ENCODE data around the gene SZRD1.

Gene SZRD1

DNA sequence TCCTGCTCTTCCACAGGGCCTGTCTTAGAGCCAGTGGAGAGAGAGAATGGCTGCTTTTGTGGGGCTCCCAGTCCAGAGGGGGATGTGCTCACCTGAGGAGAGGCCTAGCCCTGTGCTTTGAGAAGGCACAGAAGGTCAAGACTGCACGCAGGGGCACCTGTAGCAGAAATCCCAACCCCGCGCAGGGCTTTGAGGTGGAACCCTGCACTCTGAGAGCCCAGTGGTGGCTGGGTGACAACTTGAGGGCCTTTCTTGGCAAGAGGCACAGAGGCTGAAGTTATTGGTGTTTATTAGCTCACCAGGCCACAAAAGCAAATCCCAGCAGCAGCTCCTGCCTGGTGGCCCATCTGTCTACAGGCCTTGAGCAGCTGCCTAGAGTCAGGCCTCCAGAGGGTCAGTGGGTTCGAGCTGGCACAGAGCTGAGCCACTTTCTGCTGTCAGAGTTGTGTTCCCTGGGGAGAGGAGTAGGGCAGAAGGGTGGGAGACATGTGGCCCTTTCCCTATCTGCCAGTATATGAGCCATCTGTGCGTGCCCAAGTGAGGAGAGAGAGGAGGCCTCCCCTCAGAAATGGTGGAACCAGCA, 31.4 kb downstream of the SZRD1 start:
- DNase-seq = no peak

GRCh38 chr1:16402742-16403141, 35.7 kb downstream of the SZRD1 start:
- no peak for DNase-seq

DNA sequence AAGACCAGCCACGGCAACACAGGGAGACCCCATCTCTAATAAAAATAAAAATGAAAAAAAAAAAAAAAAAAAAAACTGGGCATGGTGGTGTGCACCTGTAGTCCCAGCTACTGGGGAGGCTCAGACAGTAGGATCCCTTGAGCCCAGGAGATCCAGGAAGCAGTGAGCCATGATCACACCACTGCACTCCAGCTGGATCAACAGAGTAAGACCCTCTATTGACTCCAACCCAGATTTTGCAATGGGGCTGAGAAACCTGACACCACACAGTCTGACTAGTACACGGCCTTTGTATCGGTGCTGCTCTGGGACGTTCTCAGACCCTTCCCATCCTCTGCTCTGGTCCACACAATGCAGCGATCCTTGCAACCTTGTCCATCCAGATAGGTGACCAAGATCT, 38.4 kb downstream of the SZRD1 start:
- no peak for DNase-seq

GRCh38 chr1:16406868-16407267, 39.8 kb downstream of the SZRD1 start:
- DNase-seq = no peak

GRCh38 chr1:16409536-16410152, 42.6 kb downstream of the SZRD1 start:
- no peak for DNase-seq

DNA sequence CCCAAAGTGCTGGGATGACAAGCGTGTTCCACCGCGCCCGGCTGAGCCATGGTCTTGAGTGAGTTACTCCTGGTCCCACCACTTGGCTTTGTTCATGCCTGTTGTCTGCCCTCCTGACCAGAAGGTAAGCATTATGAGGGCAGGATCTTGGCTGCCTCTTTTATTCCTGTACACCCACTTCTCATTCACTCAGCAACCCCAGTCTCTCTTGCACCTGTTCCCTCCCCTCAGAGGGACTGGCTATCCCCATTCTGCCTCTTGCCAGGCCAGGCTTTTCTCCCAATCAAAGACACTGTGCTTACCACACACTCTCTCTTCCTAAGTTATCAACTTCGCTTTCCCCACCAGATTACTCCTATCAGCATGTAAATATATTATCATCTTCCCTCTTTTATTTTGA, 43.8 kb downstream of the SZRD1 start:
- no peak for DNase-seq

DNA sequence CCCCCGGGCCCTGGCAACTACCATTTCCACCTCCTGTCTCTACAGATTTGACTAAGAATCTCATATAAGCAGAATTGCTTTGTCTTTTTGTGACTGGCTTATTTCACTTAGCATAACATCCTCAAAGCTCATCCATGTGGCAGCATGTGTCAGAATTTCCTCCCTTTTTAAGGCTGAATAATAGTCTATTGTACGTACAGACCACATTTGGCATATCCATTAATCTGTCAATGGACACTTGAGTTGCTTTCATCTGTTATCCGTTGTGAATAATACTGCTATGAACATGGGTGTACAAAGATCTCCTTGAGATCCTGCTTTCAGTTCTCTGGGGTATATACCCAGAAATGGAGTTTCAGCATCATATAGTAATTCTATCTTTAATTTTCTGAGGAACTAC, 46.1 kb downstream of the SZRD1 start:
- DNase-seq = no peak

DNA sequence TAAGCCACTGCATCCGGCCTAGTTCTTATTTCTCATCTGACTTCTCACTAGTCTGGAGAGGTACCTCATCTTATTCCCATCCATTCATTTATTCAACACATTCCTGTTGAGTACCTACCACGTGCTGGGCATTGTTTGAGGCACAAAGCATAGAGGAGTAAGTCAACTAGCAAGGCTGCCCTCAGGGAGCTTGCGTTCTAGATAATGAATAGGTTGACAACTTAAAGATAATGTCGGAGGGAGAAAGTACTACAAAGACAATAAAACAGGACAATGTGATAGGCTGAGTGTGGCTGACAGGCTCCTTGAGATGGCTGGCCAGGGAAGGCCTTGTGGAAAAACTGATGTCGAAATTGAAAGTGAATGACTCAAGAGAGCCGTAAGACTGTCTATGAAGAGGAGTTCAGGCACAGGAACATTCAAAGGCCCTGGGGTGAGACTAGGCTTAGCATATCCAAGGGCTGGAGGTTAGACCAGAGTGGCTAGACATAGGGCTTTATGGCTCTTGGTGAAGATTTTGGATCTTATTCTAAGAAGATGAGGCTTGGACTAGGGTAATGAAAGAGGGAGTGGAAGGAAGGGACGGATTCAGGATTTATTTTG, 51.9 kb downstream of the SZRD1 start:
- DNase-seq = no peak

DNA sequence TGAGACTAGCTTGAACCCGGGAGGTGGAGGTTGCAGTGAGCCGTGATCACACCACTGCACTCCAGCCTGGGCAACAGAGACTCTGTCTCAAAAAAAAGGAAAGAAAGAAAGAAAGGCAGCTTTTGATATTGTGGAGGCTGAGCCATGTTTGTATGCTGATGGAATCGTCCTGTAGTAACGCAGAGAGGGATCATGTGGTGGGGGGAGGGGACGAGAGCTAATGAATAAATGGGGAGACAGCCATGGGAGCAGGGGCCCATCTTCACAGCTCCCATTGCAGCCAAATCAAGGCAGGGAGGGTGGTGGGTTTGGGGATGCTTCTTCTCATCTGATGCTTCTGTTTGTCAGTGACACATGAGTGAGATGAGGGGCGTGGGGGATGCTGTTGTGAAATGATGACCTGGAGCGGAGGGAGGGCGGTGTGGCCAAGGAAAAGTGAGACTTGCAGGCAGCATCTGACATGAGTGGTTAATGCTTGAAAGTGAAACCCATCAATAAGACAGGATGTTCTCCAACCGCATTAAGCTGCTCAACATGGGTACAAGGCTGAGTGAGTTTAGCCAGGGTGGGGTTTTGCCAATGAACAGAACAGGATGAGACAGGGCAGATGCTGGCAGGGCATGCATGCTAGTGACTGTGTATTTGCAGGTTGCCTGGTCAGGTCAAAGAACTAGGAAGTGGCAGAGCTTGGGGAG, 53.5 kb downstream of the SZRD1 start:
- DNase-seq = no peak

DNA sequence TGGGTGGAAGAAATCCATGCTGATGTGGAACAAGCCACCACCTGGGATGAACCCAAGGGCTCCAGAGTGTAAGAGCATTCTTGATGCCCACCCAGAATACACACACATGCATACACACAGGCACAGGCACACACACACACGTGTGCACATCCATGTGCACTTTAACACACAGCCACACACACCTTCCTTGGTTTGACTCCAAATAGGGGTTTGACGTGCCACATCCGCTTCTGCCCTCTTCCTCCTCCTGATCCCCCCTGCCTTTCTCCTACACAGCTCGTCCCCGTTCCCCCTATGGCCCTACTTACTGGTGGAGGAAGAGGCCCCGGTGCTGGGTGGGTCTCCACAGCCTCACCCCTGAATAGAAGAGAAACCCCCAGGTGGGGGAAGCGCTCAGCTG, 54.2 kb downstream of the SZRD1 start:
- DNase-seq = no peak

DNA sequence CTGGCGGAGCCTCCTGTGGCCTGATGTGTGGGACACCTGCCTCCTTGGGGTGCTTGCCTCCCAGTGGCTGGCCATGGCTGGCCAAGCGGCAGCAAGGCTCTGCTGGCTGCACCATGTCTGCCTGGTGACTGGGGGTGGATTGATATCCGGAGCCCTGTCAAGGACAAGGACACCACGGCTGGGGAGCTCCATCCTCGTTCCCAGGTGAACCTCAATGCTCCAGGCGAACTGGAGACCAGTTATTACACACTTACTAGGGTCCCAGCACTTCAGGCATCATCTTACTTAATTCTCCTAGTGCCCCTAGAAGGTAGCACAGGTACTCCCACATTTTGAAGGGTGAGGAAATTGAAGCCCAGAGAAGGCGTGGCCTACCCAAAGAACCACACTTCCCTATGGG, 55.0 kb downstream of the SZRD1 start:
- DNase-seq = no peak

- no peak for DNase-seq
These were observed 58.3 kb downstream of the SZRD1 start for GRCh38 chr1:16425125-16426025.

- no peak for DNase-seq
These were observed 63.6 kb downstream of the SZRD1 start for GRCh38 chr1:16430606-16431005.

DNA sequence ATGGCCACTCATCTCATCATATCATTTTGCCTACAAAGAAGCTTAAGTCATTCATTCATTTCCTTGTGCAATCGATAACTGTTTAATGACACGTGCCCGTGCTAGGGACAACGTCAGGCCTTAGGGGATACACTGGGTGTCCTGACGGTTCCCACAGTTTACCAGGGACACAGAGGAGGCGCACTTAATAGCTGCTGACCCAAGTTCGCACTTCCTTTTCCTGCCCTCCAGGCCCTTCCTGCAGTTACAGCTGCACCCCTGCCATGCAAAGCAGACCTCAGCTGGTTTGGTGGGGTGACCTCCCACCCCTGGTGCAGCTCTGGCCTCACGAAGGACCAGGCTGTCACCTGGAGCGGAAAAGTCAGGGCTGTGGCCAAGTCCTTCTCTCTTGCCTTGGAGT, 66.0 kb downstream of the SZRD1 start:
- DNase-seq = no peak

DNA sequence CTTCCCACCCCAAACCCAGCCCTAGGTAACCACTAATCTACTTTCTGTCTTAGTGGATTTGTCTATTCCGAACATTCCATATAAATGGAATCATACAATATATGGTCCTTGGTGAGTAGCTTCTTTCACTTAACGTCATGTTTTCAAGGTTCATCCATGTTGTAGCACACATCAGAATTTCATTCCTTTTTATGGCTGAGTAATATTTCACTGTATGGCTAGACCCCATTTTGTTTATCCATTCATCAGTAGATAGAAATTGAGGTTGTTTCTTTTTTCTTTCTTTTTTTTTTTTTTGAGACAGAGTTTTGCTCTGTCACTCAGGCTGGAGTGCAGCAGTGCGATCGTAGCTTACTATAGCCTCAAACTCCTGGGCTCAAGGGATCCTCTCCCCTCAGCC, 67.0 kb downstream of the SZRD1 start:
- no peak for DNase-seq

- no peak for DNase-seq
These were observed 67.5 kb downstream of the SZRD1 start for GRCh38 chr1:16434501-16434900.

- no peak for DNase-seq
These were observed 70.0 kb downstream of the SZRD1 start, which contains the start of gene SPATA21 for GRCh38 chr1:16436946-16437474. Gene SPATA21 (minus strand): TSS chr1:16437424. CDS start chr1:16431371, 6,053 bp downstream.

DNA sequence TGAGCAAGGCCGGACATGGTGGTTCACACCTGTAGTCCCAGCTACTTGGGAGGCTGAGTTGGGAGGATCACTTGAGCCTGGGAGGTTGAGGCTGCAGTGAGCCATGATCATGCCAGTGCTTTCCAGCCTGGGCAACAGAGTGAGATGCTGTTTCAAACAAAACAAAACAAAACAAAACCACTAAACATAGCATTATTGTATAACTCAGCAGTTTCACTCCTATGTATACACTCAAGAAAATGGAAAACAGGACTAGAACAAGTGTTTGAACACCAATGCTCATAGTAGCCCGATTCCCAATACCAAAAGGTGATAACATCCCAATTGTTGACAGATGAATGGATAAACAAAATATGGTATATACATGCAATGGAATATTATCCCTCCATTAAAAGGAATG, 71.5 kb downstream of the SZRD1 start:
- no peak for DNase-seq

DNA sequence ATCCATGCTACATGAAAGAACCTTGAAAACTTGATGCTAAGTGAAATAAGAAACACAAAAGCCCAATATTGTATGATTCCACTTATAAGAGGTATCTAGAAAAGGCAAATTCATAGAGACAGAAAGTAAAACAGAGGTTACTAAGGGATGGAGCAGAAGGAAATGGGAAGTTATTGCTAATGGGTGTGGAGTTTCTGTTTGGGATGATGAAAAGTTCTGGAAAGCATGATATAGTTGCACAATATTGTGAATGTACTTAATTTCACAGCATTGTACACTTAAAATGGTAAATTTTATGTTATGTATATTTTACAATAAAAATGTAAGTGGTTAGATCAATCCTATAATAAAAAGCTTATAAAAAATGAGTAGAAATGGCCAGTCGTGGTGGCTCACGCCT, 71.9 kb downstream of the SZRD1 start:
- DNase-seq = no peak

DNA sequence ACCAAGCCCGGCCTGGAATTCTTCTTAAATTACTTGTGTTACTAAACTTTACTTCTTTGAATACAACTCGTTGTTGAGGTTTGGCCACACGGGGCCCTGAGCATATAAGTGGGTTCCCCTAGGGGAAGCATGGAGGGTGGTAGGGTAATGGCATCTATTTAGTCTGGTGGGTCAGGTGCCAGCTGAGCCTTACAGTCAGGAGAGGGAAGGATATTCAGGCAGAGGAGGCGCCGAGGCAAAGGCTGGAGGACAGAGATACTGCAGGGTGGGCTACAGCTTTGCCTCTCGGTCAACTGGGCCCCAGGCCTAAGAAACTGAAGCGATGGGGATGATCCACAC, 73.1 kb downstream of the SZRD1 start:
- no peak for DNase-seq

DNA sequence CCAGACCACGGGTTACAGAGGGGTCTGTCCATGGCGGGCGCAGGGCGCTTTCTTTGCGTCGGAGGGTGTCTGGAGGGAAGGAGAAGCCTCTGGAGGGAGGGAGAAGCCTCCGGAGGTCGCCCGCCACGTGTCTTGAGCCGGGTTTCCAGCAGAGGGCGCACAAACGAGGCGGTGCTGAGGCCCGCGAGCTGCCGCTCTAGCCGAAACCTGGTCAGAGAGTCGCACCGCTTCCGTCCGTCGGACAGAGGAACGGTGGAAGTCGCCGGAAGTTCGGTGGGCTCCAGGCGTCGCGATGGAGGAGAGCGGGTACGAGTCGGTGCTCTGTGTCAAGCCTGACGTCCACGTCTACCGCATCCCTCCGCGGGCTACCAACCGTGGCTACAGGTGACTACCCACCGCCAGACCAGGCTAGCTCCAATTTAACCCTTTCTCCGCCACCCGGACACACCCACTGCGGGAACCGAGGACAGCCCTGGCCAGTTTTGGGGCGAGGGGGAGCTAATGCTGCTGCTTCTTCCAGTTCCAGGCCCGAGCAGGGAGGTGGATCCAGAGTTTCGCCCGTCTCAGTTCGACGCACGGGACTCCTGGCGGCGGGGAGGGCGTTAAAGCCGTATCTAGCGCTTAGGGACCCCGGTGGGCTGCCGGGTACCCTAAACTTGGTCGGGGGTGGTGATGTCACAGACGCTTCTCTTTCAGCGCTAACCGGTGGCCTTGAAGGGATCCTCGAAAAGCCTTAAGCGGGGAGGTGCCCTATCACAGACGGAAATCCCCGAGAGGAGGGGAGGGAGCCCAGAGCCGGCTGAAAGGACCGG, 73.6 kb downstream of the SZRD1 start, which contains the start of gene NECAP2:
TSS of gene NECAP2 (plus strand) at position 255 of the 812 bp plus-strand sequence. CDS start at position 293, 38 bp downstream.
- DNase-seq = peak; percentile 92

GRCh38 chr1:16441282-16441665, 74.2 kb downstream of the SZRD1 start:
- DNase-seq = no peak
